HepG2 (cell line): ENCODE measurements around the gene TERB2.

Experiments used
- GABPA ChIP-seq, 2 experiments: IDR thresholded peaks; 2 replicates each; pipeline ENCODE4 v1.6.1; 2011 to 2016; ENCODE audit warnings: low read depth in 2 of 2, low read length in 1 of 2, missing biosample characterization in 1 of 2, missing genetic modification characterization in 1 of 2
- KLF9 ChIP-seq: IDR thresholded peaks from 2 replicates; pipeline ENCODE4 v1.6.1; 2016; ENCODE audit warnings: low read depth
- RAD21 ChIP-seq: fragments of 450-650 bp; formaldehyde crosslinking; IDR thresholded peaks from 2 replicates; pipeline ENCODE4 v1.5.0; 2020; ENCODE audit warnings: mild to moderate bottlenecking
- RFX1 ChIP-seq: fragments of 450-650 bp; IDR thresholded peaks from 2 replicates; pipeline ENCODE4 v1.6.1; 2017
- RFX5 ChIP-seq: IDR thresholded peaks from 2 replicates; pipeline ENCODE4 v1.6.1; 2011; ENCODE audit warnings: low read depth, low read length, improper control_type of control experiment
- SIN3A ChIP-seq: IDR thresholded peaks from 2 replicates; pipeline ENCODE4 v1.6.1; 2011; ENCODE audit warnings: low read depth, mild to moderate bottlenecking, control low read depth, low read length, borderline replicate concordance
- SNAI1 ChIP-seq: sonication (generic); formaldehyde crosslinking; IDR thresholded peaks from 2 replicates; pipeline ENCODE4 v1.5.0; 2020; ENCODE audit warnings: mild to moderate bottlenecking, missing genetic modification reagents, borderline replicate concordance
- ZFX ChIP-seq: sonication (generic); formaldehyde crosslinking; IDR thresholded peaks from 2 replicates; pipeline ENCODE4 v1.4.0; 2020; ENCODE audit warnings: mild to moderate bottlenecking, low read depth, missing genetic modification reagents, moderate library complexity
- ZKSCAN5 ChIP-seq: sonication (generic); formaldehyde crosslinking; IDR thresholded peaks from 2 replicates; pipeline ENCODE4 v1.5.1; 2020; ENCODE audit warnings: mild to moderate bottlenecking, missing genetic modification reagents
- ZNF138 ChIP-seq: sonication (generic); formaldehyde crosslinking; IDR thresholded peaks from 2 replicates; pipeline ENCODE4 v1.5.0; 2020; ENCODE audit warnings: mild to moderate bottlenecking, low read depth, missing genetic modification reagents
- TF ChIP-seq, protein P1 (sequence below): sonication (generic); formaldehyde crosslinking; IDR thresholded peaks from 2 replicates; pipeline ENCODE4 v1.5.1; 2020; ENCODE audit warnings: missing genetic modification reagents, mild to moderate bottlenecking, borderline replicate concordance
- TF ChIP-seq, protein P2 (sequence below): sonication (generic); formaldehyde crosslinking; IDR thresholded peaks from 2 replicates; pipeline ENCODE4 v1.5.0; 2020; ENCODE audit warnings: mild to moderate bottlenecking, missing genetic modification reagents, moderate library complexity
- TF ChIP-seq, protein P3 (sequence below): sonication (generic); formaldehyde crosslinking; IDR thresholded peaks from 2 replicates; pipeline ENCODE4 v1.4.0; 2020; ENCODE audit warnings: low read depth, mild to moderate bottlenecking, missing genetic modification reagents
- TF ChIP-seq, protein P4 (sequence below): sonication (generic); formaldehyde crosslinking; IDR thresholded peaks from 2 replicates; pipeline ENCODE4 v1.8.0; 2022; ENCODE audit warnings: mild to moderate bottlenecking, missing genetic modification reagents; ENCODE audit not compliant: insufficient replicate concordance

DNA sequence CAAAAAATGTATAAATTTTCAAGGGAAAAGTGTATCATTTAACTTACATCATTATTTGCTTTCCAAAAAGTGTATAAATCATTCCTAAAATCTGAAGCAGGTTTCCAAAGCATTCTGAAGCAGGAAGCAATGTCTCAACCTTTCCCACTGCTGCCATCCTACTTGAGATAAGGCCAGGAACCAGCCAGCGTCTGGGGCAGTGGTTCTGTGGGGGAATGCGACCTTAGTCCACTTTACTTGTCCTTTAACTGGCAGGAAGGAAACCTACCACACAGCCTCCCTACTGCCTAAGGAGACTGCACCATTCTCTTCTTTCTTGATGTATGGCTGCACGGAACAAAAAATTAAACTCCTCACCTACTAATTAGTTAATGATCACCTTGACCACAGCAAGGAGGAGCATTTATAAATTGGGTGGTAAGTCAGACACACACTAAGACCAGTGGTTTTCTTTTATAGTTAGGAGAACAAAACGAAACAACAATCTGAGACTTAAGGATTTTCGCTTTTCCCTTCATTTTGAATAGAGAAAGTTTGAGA lies 70.2 kb downstream of the TERB2 start:
- TF ChIP-seq, protein P1, sequence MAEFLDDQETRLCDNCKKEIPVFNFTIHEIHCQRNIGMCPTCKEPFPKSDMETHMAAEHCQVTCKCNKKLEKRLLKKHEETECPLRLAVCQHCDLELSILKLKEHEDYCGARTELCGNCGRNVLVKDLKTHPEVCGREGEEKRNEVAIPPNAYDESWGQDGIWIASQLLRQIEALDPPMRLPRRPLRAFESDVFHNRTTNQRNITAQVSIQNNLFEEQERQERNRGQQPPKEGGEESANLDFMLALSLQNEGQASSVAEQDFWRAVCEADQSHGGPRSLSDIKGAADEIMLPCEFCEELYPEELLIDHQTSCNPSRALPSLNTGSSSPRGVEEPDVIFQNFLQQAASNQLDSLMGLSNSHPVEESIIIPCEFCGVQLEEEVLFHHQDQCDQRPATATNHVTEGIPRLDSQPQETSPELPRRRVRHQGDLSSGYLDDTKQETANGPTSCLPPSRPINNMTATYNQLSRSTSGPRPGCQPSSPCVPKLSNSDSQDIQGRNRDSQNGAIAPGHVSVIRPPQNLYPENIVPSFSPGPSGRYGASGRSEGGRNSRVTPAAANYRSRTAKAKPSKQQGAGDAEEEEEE (CRISPR knock-in tag) = no peak
- TF ChIP-seq RAD21 (CRISPR knock-in tag) (no peak), GABPA (IDR thresholded peaks at IDR 0.05; ENCODE audit: low read depth, low read length) (no peak), GABPA (CRISPR knock-in tag; IDR thresholded peaks at IDR 0.05; ENCODE audit: low read depth) (no peak), RFX1 (no peak), RFX5 (no peak), KLF9 (CRISPR knock-in tag) (no peak), SIN3A (no peak), ZKSCAN5 (no peak), ZFX (CRISPR knock-in tag) (no peak), SNAI1 (CRISPR knock-in tag) (no peak), ZNF138 (CRISPR knock-in tag) (no peak)
- TF ChIP-seq, protein P2, sequence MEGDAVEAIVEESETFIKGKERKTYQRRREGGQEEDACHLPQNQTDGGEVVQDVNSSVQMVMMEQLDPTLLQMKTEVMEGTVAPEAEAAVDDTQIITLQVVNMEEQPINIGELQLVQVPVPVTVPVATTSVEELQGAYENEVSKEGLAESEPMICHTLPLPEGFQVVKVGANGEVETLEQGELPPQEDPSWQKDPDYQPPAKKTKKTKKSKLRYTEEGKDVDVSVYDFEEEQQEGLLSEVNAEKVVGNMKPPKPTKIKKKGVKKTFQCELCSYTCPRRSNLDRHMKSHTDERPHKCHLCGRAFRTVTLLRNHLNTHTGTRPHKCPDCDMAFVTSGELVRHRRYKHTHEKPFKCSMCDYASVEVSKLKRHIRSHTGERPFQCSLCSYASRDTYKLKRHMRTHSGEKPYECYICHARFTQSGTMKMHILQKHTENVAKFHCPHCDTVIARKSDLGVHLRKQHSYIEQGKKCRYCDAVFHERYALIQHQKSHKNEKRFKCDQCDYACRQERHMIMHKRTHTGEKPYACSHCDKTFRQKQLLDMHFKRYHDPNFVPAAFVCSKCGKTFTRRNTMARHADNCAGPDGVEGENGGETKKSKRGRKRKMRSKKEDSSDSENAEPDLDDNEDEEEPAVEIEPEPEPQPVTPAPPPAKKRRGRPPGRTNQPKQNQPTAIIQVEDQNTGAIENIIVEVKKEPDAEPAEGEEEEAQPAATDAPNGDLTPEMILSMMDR (CRISPR knock-in tag) = no peak
- TF ChIP-seq, protein P3, sequence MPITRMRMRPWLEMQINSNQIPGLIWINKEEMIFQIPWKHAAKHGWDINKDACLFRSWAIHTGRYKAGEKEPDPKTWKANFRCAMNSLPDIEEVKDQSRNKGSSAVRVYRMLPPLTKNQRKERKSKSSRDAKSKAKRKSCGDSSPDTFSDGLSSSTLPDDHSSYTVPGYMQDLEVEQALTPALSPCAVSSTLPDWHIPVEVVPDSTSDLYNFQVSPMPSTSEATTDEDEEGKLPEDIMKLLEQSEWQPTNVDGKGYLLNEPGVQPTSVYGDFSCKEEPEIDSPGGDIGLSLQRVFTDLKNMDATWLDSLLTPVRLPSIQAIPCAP (CRISPR knock-in tag) = no peak
- TF ChIP-seq, protein P4, sequence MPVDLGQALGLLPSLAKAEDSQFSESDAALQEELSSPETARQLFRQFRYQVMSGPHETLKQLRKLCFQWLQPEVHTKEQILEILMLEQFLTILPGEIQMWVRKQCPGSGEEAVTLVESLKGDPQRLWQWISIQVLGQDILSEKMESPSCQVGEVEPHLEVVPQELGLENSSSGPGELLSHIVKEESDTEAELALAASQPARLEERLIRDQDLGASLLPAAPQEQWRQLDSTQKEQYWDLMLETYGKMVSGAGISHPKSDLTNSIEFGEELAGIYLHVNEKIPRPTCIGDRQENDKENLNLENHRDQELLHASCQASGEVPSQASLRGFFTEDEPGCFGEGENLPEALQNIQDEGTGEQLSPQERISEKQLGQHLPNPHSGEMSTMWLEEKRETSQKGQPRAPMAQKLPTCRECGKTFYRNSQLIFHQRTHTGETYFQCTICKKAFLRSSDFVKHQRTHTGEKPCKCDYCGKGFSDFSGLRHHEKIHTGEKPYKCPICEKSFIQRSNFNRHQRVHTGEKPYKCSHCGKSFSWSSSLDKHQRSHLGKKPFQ (CRISPR knock-in tag) = no peak
